Suppressor macrophage (primary cell): Measurements from ENCODE around the gene MKS1.
A peak's percentile ranks its signal among the peaks of the same experiment; 100 is the strongest.

ENCODE experiments used
- DNase-seq, 4 experiments: peaks; one replicate each; pipeline ENCODE4 v3.0.0-alpha.2; 2020 to 2022

Gene MKS1

DNA sequence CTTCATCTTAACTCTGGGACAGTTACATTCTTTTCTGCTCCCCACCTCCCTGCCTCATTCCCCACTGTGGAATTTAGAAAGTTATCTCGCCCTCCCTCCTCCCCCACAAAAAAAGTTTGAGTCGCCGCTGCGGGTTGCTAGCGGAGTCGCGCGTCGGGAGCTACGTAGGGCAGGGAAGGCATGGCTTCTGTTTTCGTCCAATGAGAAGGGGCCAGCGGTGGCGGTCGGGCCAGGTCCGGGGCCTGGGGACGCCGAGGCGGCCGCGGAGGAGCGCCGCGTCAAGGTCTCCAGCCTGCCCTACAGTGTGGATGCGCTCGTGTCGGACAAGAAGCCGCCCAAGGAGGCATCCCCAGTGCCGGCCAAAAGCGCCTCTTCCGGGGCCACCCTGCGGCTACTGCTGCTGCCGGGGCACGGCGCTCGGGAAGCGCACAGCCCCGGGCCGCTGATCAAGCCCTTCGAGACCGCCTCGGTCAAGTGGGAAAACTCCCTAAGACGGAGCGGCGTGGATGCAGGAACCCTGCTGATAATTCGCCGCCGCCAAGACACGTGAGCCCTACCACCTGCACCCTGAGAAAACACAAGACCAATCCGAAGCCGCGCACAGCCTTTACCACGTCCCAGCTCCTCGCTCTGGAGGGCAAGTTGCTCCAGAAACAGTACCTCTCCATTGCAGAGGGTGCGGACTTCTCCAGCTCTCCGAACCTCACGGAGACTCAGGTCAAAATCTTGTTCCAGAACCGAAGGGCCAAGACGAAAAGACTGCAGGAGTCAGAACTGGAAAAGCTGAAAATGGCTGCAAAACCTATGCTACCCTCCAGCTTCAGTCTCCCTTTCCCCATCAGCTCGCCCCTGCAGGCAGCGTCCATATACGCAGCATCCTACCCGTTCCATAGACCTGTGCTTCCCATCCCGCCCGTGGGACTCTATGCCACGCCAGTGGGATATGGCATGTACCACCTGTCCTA lies 61.9 kb downstream of the MKS1 start:
- peak; percentile 25 to 60 (median 36) for DNase-seq
